H4 (cell line): ENCODE results near the gene EFCAB13. TPM values are rescaled to one million over a fixed set of nuclear protein-coding genes. Genes with fewer than 3 reads are reported as not detected.

Experiments
- DNase-seq: peaks from one replicate; pipeline ENCODE4 v3.0.0-alpha.2; 2015; ENCODE audit warnings: low spot score
- total RNA-seq: library from RNA; depleted of rRNA; stranded (reverse); fragments of >200 nt; shearing (Covaris generic); gene quantifications from 2 replicates; pipeline ENCODE4 v1.2.3, GENCODE V29; 2014; rRNA removed

The EFCAB13 gene
- total RNA-seq, result 1.8 and 2.1 TPM in 2 replicates

GRCh38 chr17:47323382-47324223 is at the start of gene EFCAB13:
Gene EFCAB13 (plus strand): TSS chr17:47323955. CDS start chr17:47328354, 4,399 bp downstream.
- peak; percentile 73 for DNase-seq

- DNase-seq, result no peak
Measured at GRCh38 chr17:47274319-47275069, 49.3 kb upstream of the EFCAB13 start.

- DNase-seq, result peak; percentile 83
Measured at GRCh38 chr17:47275245-47275984, 48.3 kb upstream of the EFCAB13 start.

- DNase-seq, result no peak
Measured at GRCh38 chr17:47276444-47276843, 47.3 kb upstream of the EFCAB13 start.

GRCh38 chr17:47276868-47277267 is 46.9 kb upstream of the EFCAB13 start:
- peak; percentile 82 for DNase-seq

- no peak for DNase-seq
Measured at GRCh38 chr17:47277921-47278320, 45.8 kb upstream of the EFCAB13 start.

GRCh38 chr17:47278561-47278960 is 45.2 kb upstream of the EFCAB13 start:
- DNase-seq, result no peak

- DNase-seq, result peak; percentile 100
Measured at GRCh38 chr17:47279062-47279801, 44.5 kb upstream of the EFCAB13 start.

GRCh38 chr17:47280072-47280811 is 43.5 kb upstream of the EFCAB13 start:
- DNase-seq, result peak; percentile 84

GRCh38 chr17:47281216-47281615 is 42.5 kb upstream of the EFCAB13 start:
- no peak for DNase-seq

- no peak for DNase-seq
Measured at GRCh38 chr17:47285003-47285402, 38.8 kb upstream of the EFCAB13 start.

- DNase-seq, result no peak
Measured at GRCh38 chr17:47286198-47286914, 37.4 kb upstream of the EFCAB13 start.

GRCh38 chr17:47287068-47287467 is 36.7 kb upstream of the EFCAB13 start:
- no peak for DNase-seq

GRCh38 chr17:47287639-47288038 is 36.1 kb upstream of the EFCAB13 start:
- no peak for DNase-seq

GRCh38 chr17:47288531-47289116 is 35.1 kb upstream of the EFCAB13 start:
- peak; percentile 40 for DNase-seq

- DNase-seq, result no peak
Measured at GRCh38 chr17:47289302-47289701, 34.5 kb upstream of the EFCAB13 start.

GRCh38 chr17:47290870-47291241 is 32.9 kb upstream of the EFCAB13 start:
- no peak for DNase-seq

- DNase-seq, result peak; percentile 44
Measured at GRCh38 chr17:47291242-47291873, 32.4 kb upstream of the EFCAB13 start.

- no peak for DNase-seq
Measured at GRCh38 chr17:47292206-47292605, 31.5 kb upstream of the EFCAB13 start.
